ENCODE measurements around the gene RBFOX1.

The RBFOX1 gene

DNA sequence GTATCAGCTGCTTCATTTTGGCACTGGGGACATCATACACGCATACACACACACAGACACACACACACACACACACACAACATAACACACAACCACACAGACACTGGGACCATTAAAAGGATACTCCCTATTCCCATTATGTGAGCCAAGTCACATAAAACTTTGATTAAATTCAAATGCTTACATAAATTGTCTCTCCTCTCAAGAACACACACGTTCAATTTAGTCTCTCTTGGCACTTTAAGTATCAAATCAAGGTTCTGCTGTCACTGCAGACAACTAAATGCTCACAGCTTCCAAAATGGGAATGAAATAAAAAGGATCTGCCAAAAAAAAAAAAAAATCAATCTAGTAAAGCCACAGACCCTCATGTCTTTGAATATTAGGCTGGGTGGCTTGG is 184.9 kb downstream of the RBFOX1 start:
- no peak overlapping the region for H3K4me3 ChIP-seq (ENCODE audit: low read depth, low read length)
- DNase-seq (ENCODE audit: low read depth, low spot score) = no peak
- TF ChIP-seq, protein P1, sequence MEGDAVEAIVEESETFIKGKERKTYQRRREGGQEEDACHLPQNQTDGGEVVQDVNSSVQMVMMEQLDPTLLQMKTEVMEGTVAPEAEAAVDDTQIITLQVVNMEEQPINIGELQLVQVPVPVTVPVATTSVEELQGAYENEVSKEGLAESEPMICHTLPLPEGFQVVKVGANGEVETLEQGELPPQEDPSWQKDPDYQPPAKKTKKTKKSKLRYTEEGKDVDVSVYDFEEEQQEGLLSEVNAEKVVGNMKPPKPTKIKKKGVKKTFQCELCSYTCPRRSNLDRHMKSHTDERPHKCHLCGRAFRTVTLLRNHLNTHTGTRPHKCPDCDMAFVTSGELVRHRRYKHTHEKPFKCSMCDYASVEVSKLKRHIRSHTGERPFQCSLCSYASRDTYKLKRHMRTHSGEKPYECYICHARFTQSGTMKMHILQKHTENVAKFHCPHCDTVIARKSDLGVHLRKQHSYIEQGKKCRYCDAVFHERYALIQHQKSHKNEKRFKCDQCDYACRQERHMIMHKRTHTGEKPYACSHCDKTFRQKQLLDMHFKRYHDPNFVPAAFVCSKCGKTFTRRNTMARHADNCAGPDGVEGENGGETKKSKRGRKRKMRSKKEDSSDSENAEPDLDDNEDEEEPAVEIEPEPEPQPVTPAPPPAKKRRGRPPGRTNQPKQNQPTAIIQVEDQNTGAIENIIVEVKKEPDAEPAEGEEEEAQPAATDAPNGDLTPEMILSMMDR (IDR thresholded peaks at IDR 0.05; ENCODE audit: low read depth, low read length) = no peak
- in situ Hi-C loops (cut with HindIII; ENCODE audit: low sequenced_read_pairs) = no loop called here

DNA sequence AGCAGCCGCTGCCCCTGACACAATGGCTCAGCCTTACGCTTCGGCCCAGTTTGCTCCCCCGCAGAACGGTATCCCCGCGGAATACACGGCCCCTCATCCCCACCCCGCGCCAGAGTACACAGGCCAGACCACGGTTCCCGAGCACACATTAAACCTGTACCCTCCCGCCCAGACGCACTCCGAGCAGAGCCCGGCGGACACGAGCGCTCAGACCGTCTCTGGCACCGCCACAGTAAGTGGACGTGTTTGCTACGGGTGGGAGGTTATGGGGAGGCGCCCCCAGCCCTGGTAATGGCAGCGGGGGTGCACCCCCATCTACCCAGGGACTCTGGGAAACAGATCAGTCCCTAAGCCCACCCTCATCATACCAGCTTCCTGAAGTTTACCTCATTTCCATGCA is 185.5 kb downstream of the RBFOX1 start:
- in situ Hi-C loops (cut with HindIII; ENCODE audit: low sequenced_read_pairs) = no loop called here
- TF ChIP-seq, protein P1 (IDR thresholded peaks at IDR 0.05; ENCODE audit: low read depth, low read length) = no peak
- H3K4me3 ChIP-seq (ENCODE audit: low read depth, low read length) = no peak overlapping the region
- no peak for DNase-seq (ENCODE audit: low read depth, low spot score)

DNA sequence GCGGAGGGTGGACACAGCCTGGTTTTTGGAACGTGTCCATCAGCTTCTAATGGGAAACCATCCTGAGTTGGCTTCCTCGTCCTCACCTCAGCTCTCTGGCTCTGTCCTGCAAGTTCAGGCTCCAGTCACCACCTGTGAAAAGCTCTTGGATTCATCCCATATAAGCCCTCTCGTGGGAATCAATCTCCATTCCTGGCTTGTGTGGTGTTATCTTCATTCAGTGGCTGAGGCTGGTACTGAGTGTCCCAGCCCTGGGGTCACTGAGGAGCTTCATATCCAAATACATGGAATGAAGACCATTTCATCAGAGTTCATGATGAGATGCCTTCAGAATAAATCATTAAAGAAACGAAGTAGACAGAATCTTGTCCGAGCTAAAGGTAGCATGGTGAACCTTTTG is 189.2 kb downstream of the RBFOX1 start:
- no peak for DNase-seq (ENCODE audit: low read depth, low spot score)
- in situ Hi-C loops (cut with HindIII; ENCODE audit: low sequenced_read_pairs) = no loop called here
- H3K4me3 ChIP-seq (ENCODE audit: low read depth, low read length) = no peak overlapping the region
- TF ChIP-seq, protein P1 (IDR thresholded peaks at IDR 0.05; ENCODE audit: low read depth, low read length) = no peak

DNA sequence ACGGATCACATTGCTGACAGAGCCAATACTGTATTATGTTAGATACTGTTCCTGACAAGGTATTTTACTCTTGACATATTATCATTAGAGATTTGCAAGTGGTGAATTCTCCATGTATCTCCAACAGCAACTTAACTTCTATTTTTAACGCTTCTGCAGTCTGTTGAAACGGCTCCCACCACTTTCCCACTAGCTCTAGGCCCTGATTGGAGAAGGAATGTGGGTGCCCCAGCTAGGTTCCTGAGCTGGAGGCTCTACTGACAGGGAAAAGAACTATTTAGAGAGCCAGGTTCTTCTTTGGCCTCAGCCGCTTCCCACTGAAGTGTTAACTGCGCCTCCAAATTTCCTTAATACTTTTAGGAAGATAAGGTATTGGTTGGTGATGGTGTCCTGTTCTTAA is 191.8 kb downstream of the RBFOX1 start:
- no peak overlapping the region for H3K4me3 ChIP-seq (ENCODE audit: low read depth, low read length)
- no peak for DNase-seq (ENCODE audit: low read depth, low spot score)
- TF ChIP-seq, protein P1 (IDR thresholded peaks at IDR 0.05; ENCODE audit: low read depth, low read length) = no peak
- in situ Hi-C loops (cut with HindIII; ENCODE audit: low sequenced_read_pairs) = no loop called here

DNA sequence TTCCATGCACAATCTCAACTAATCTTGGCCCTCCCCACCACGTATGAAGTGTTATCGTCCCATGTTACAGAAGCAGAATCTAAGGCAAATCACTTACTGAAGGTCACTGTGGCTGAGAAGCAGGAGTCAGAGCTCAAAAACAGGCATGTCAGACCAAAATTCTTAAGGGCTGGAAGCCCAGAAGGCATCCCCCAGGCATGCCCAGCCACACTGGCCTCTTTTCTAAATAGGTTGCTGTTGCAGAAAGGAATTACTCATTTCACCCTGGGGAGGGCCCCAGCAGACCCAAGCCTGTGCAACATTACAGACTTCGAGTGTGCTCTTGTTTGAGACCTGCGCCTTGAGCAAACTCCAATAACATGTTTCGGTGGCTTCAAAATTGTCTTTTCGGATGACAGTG is 194.1 kb downstream of the RBFOX1 start:
- TF ChIP-seq, protein P1 (IDR thresholded peaks at IDR 0.05; ENCODE audit: low read depth, low read length) = no peak
- no peak for DNase-seq (ENCODE audit: low read depth, low spot score)
- H3K4me3 ChIP-seq (ENCODE audit: low read depth, low read length) = no peak overlapping the region
- in situ Hi-C loops (cut with HindIII; ENCODE audit: low sequenced_read_pairs) = no loop called here

DNA sequence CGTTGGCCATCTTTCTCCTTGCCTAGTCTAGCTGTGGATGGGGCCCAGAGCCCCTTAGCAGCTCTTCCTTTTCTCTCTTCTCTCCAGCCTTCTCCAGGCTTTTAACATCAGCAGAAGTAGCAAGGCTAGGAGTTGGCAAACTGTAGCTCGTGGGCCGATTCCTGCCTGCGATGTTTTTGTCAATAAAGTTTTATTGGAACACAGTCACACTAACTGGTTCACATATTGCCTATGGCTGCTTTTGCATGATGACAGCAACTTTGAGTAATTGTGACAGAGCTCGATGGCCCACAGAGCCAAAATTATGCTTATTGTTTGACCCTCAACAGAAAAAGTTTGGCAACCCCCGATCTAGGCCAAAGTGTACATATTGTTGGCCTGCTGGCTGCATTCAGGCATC is 199.9 kb downstream of the RBFOX1 start:
- TF ChIP-seq, protein P1 (IDR thresholded peaks at IDR 0.05; ENCODE audit: low read depth, low read length) = no peak
- DNase-seq (ENCODE audit: low read depth, low spot score) = no peak
- in situ Hi-C loops (cut with HindIII; ENCODE audit: low sequenced_read_pairs) = no loop called here
- H3K4me3 ChIP-seq (ENCODE audit: low read depth, low read length) = no peak overlapping the region

DNA sequence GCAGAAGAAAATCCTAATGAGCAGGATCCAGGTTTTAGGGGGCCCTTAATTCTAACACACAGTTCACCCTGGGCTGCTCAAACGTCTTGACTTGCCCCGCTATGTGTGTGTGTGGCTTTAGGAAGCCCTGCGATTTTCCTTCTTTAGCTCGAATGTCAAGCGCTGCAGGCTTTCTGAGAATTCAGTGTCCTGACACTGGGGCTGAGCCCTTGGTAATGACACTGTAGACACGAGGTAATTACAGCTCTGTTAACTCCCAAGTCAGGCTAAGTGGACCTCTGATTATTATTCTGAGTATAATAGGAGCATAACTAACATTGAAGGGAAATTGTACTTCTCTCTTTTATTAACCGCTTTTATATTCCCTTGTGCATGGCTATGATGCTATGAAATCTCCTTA is 202.1 kb downstream of the RBFOX1 start:
- TF ChIP-seq, protein P1 (IDR thresholded peaks at IDR 0.05; ENCODE audit: low read depth, low read length) = no peak

More for the DNA sequence above, 202.1 kb downstream of the RBFOX1 start:
- no peak for DNase-seq (ENCODE audit: low read depth, low spot score)
- no peak overlapping the region for H3K4me3 ChIP-seq (ENCODE audit: low read depth, low read length)
- in situ Hi-C loops (cut with HindIII; ENCODE audit: low sequenced_read_pairs) = no loop called here

All from astrocyte of the spinal cord (primary cell).